Pons (tissue), 1 donor: Measurements from ENCODE around the gene POU3F1.
A peak's percentile ranks its signal among the peaks of the same experiment; 100 is the strongest.

Experiments
- DNase-seq: peaks from one replicate; pipeline ENCODE4 v3.0.0-alpha.2; 2016; ENCODE audit warnings: low spot score

The POU3F1 gene

GRCh38 chr1:38028105-38028591, 18.4 kb downstream of the POU3F1 start:
- DNase-seq, result no peak

DNA sequence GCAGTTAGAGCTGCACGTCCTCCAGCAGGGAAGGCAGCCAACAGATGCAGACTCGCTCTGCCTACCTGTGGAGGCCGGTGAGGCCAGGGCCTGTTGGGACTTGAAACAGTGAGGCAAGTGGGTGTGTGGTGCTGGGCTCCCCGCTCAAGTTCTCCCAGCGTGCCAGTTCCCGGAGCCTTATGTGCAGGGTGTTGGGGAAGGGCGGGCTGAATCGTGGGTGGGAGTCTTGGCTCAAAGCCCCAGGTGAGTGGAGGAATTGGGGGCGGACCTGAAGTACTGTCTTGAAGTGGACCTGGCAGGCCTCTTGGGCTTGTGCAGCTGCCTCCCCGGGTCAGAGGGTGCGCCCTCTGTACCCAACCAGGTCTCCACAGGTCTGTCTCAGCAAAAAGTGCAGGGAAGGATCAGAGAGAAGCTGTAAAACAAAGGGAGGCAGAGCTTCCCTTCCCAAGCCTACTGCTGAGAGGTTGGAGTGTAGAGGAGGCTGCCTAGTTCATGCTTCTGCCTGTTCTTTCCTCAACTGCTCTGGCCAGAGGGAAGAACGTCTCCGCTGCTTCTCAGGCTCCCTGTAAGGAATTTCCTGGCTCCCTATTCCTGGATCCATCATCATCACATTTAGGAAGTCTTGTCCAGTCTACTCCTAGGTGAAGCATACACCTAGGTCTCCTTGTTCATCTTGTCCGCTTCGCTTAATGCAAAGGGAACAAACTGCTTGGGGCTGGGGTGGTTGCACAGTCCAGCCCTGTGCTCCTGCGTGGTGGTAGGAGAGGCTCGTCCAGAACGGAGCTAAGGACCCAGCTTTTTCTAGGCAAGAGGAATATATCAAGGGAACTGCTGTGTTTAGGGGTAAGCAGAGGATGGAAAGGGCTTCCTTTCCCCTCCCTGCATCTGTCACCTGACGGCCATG, 19.1 kb downstream of the POU3F1 start:
- DNase-seq, result no peak

GRCh38 chr1:38026592-38027200, 19.9 kb downstream of the POU3F1 start:
- no peak for DNase-seq

GRCh38 chr1:38025664-38026063, 20.9 kb downstream of the POU3F1 start:
- DNase-seq, result no peak

DNA sequence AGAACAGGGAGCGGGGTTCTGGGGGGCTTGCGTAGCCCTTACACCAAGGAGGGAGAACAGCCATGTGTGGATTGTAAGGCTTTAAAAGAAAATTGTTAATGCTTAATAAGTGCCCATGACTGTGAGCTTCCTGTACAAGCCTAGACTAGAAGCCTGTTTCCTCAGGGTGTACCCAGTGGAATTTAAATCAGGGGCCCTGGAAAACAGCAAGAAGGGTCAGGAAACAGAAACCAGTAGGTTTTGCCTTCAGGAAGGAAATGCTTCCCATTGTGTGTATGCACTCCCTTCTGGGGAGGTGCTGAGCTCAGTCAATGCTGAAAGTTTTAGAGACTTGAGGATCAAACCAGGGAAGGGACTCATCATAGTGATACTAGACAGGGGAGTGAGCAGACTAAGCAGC, 21.4 kb downstream of the POU3F1 start:
- DNase-seq, result no peak

DNA sequence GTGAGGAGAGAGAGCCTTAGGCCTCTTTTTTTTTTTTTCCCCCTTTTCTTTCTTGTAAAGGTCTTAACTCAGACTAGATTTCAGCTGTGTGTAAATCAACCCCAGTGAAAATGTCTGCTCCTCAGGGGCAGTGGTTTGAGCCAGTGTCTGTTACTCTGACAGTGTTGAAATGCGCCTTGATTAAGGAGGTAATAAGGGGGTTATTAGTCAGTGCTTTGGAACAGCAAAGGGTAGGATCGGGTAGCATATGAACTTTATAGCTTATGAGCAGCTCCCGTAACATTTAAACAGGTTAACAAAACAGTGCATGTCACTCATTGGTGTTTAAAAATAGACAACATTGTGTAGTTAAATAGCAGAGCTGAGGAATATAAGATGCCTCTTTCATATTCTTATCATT, 23.8 kb downstream of the POU3F1 start:
- no peak for DNase-seq

DNA sequence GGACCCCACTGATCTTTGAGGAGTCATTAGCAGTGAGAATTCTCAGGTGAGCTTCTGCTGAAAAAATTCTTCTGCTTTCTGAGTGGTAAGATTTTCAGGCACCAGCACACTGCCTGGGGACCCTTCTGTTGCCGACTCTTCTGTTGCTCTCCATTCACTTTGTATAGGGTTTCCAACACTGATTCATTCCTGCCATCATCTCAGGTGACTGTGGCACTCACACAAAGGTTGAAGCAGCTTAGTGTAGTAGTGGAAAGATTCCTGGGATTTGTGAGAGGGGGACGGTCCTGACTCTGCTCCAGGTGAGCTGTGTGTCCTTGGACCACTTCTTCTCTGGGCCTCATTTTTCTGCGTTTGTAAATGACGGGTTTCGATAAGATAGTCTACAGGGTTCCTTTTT, 24.6 kb downstream of the POU3F1 start:
- no peak for DNase-seq

DNA sequence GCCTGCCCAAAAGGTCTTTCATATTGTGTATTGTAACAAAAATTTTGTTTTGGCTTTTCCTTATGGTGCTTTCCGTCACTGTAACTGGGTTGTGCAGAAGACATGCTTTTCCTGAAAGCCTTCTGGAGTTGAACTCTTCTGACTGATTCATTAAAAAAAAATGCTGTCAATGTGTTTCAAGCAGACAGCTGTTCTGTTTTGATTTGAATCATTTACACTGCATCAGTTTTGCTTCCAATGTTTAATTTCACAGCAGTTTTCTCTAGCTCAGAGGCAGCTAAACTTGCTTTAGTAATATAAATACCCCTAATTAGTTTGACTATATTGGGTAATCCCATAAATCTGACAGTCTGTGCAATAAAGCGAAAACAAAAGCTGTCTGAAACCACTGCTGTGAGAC, 26.2 kb downstream of the POU3F1 start:
- no peak for DNase-seq

GRCh38 chr1:38018864-38019343, 27.7 kb downstream of the POU3F1 start:
- DNase-seq, result no peak

DNA sequence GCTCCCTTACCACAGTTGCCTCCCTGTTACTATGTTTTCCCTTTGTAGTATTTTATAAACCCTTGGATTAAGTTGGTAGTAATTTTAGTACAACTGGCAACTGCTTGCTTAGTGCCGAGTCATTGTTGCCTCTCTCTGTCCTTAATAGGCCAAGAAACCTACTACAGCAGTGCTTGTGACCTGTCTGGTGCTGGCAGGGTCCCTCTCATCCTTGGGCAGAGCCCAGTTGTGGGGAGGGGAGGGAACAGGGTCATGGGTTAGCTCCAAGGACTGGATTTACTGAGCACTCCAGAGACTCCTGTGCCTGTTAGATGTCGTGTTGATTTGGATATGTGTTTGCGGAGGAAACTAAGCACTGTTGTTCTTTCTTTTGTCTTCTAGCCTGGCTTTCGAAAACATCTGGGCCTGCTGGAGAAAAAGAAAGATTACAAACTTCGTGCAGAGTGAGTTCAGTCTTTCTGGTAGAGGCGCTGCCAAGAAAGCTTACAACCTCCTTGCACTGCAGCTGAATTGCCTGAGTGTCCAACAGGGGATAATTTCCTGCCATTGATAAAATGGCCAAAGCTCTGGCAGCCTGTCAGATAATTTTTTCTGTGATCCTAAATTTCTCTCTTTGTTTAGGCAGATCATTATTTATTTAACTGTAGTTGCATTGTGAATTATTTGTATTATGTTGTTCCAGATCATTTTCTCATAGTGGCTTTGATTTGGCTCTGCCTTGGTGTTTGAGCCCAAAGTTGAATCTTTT, 30.4 kb downstream of the POU3F1 start:
- DNase-seq, result no peak

GRCh38 chr1:38014724-38015424, 31.7 kb downstream of the POU3F1 start:
- DNase-seq, result no peak

- no peak for DNase-seq
Observed at GRCh38 chr1:38014171-38014570, 32.4 kb downstream of the POU3F1 start.

- DNase-seq, result no peak
Observed at GRCh38 chr1:38013227-38013622, 33.4 kb downstream of the POU3F1 start.

GRCh38 chr1:38012363-38013226, 34.0 kb downstream of the POU3F1 start, which contains the start of gene UTP11:
Gene UTP11, plus strand, starts transcription at chr1:38012734. Its CDS starts 69 bp downstream, at chr1:38012803.
- DNase-seq, result peak; percentile 99

DNA sequence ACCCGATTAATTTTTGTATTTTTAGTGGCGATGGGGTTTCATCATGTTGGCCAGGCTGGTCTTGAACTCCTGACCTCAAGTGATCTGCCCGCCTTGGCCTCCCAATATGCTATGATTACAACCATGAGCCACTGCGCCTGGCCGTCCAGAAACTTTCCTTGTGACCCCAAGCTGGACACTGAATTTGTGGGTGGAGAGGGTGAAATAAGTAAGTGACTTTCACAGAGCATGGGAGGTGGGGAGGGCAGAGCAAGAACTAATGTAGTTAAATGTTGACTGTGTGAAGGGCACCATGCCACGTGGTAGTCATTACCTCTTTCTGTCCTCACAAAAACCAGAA, 36.8 kb downstream of the POU3F1 start:
- DNase-seq, result no peak

DNA sequence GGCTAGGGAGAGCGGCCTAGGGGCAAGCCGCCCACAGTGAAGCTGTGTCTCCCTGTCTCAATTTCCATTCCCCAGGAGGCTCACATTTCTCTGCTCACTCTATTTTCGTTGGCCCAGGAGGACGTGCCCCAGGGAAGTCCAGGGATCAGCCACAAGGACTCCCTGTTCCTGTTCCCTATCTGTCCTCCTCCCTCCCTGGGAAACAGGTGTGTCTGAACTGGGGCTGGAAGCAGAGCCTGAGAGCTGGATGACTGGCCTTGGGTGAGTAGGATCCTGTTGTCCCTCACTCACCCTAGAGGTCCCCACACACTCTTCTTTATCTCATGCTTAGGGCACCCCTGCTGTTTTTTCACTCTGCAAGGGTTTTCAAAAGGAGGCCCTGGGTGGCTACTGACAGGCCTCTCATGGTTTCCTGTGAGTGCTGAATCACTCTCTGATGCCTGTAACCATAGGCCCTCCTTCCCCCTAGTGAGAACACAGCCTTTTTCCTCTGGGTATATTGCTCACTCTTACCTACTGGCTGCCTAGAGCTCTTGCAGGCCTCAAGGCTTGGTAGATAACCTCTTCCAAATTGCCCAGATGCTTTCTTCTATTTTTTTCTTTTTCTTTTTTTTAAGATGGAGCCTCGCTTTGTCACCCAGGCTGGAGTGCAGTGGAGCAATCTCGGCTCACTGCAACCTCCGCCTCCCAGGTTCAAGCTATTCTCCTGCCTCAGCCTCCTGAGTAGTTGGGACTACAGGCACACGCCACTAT, 37.3 kb downstream of the POU3F1 start:
- DNase-seq, result no peak

DNA sequence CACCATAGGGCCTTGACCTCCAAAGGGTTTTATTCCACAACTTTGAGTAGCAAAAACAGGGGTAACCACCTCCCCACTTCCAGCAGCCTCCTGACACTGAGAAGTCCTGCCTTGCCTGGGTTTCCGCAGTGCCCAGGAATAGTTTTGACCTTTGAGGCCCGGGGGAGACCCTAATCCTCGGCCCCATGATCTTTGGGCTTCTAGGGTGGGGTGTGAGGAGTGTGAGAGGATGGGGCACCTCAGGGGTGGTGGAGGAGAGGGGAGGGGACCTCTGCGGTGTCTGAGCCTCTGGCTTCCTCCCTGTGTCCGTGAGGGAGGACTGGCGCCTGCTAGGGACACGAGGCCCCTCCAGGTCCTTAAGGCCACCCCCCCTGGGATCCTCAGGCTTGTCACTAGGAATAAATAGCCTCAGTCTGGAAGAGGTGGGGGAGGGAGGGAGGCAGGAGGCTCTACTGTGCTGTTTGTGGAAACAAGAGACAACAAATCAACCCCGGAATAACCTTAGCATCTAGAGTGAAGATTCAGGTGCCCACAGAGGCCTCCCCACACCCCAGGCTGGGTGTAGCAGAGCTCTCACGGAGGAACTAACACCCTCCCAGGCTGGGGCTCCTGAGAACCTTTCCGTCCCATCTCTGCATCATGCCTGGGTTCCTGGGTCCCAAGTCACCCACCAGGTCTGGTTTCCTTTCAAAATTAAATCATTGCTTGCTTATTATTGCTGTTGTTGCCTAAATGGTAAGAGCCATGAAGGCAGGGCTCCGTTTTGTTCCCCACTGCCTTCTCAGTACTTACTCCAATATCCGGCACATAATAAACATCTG, 40.4 kb downstream of the POU3F1 start:
- DNase-seq, result no peak

GRCh38 chr1:38005195-38006007, 41.2 kb downstream of the POU3F1 start, which contains the start of gene FHL3:
Gene FHL3, minus strand, starts transcription at chr1:38005514. Its CDS starts 6,102 bp downstream, at chr1:37999412.
- DNase-seq, result no peak
